Endometrial microvascular endothelial cells (primary cell): ENCODE data around the gene HPSE2. TPM values are rescaled to one million over a fixed set of nuclear protein-coding genes. Genes with fewer than 3 reads are reported as not detected.

Experiments
- in situ Hi-C: cut with HindIII; loops from 2 replicates; pipeline ENCODE4 v1.10.0; 2017; ENCODE audit warnings: low sequenced_read_pairs, low pct_unique_long_range_greater_than_20kb; ENCODE audit errors: inconsistent ontology term
- total RNA-seq: library from RNA; depleted of rRNA; stranded (reverse); fragments of >200 nt; gene quantifications from one replicate; pipeline ENCODE4 v1.2.3, GENCODE V29; 2015; ENCODE audit errors: inconsistent ontology term

Gene HPSE2
- total RNA-seq, 1 donor from 2014 or later, result not detected

GRCh38 chr10:98892523-98892922 is 343.1 kb downstream of the HPSE2 start:
- in situ Hi-C loops, result no loop called here

GRCh38 chr10:98886686-98887085 is 349.0 kb downstream of the HPSE2 start:
- in situ Hi-C loops, result no loop called here

GRCh38 chr10:98885378-98885777 is 350.3 kb downstream of the HPSE2 start:
- in situ Hi-C loops, result no loop called here

DNA sequence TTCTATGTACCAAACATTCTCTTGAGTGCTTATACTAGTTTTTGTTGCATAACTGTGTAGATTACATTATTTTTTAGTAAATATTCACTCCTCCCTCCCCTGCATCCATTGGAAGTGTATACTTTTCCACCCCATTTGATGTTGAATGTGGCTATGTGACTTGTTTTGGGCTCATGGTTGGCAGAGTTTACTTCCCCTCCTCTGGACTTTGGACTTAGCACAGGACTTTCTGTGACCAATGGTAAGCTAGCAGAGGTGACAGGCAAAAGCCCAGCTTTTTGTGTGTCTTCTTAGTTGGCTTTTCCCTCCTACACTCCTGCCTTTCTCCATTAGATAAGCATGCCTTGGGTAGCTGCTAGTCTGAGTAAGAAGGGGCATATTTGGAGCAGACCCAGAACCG is 353.9 kb downstream of the HPSE2 start:
- in situ Hi-C loops, result no loop called here

DNA sequence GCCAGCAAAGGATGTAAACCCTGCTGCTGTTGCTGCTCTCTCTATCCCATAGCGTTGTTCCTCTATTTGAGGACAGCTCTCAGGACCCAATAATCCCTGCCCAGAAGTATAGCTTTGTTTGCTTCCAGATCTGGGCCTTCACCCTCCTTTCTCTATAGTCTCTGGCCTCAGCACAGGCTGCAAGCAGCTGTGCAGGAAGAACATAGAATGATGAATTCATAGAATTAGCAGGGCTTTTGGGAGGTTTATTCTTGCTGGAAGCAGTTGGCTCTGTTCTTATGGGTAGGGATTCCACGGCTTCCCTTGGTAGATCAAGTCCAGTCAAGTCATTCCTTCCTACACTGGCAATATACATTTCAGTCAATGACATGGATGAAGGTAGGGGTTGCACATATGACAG is 354.7 kb downstream of the HPSE2 start:
- in situ Hi-C loops, result no loop called here

DNA sequence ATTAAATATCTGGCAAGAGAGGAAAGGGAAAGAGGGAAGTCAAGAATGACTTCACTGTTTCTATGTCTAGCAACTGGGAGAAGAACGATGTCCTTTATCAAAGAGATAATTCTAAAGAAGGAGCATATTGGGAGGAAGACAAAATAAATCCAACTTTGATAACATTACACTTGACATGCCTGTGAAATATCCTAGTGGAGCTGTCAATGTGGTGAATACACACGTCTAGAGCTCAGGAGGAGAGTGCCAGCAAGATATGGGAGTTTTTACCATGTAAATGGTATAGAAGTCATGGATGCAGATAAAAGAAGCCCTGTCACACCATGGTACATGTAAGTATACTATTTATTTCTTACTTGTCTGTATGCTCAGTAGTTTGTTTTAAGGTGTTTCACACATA is 356.7 kb downstream of the HPSE2 start:
- in situ Hi-C loops, result no loop called here

GRCh38 chr10:98878418-98878817 is 357.2 kb downstream of the HPSE2 start:
- in situ Hi-C loops, result no loop called here

DNA sequence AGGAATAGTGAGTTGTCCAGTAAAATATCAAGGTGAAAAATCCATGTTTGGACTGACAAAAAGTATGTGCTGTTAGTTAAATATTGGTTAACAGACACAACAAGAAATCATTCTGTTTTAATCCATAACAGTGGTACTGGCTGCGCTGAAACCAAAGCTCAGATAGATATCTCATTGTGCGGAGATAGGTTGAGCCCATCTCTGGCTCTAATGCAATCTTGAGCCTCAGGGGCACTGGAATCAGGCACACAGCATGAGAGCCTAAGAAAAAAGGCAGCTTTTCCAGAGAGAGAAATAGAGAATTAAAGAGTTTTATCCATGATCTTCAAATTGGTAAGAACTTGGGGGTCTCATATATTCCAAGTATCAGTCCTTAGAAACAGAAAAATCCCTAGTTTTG is 373.7 kb downstream of the HPSE2 start:
- in situ Hi-C loops, result no loop called here

DNA sequence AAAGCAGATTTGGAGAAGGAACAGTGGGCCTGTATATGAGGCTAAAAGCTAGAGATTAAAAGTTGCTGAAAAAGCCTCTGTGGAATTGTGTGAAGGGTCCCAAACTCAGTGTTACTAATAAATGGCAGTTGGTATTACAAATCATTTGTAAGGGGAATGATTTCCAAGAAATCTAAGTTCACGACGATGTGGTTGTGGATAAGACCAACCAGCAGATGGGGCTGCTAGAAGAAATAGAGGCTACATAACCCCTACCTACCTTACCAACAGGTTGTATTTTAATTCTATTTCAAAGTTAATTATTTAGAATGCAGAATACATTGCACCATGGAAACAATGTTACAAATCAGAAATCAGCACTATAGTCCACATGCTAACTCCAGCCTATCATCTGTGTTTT is 377.1 kb downstream of the HPSE2 start:
- in situ Hi-C loops, result no loop called here

DNA sequence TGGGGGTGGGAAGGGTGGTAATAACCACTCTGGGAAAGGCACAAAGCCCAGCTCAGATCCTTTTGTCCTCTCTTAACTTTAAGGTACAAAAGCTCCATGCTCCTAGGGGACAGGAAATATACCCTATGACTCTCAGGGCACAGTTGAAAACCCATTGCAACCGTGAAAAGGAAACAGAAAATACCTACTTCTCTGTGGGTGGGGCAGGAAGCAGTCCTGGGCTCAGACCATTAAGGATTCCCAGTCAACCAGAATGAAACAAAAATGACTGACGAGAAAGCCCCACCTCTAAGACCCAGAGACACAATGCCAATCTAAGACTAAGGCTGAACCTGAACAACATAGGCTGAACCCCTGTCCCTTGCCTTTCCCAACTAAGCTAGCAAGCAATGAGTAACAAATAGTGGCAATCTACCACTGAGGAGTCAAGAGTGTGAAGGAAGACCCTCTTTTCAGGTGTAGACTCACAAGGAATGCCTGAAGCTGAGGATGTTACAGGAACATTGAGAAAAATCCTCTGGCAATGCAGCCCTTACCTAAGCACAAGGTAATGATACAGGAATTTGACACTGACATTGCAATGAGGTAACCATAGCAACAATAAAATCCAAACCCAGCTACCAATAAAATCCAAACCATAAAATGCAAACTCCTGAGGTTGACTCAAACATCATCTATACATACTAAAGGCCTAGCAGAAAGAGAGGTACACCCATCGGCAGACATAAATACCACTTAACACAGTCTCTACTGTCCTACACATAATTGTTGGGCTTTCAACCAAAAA is 380.1 kb downstream of the HPSE2 start:
- in situ Hi-C loops, result no loop called here

- in situ Hi-C loops, result no loop called here
Observed at GRCh38 chr10:98852686-98853085, 383.0 kb downstream of the HPSE2 start.

GRCh38 chr10:98848361-98848760 is 387.3 kb downstream of the HPSE2 start:
- in situ Hi-C loops, result no loop called here

DNA sequence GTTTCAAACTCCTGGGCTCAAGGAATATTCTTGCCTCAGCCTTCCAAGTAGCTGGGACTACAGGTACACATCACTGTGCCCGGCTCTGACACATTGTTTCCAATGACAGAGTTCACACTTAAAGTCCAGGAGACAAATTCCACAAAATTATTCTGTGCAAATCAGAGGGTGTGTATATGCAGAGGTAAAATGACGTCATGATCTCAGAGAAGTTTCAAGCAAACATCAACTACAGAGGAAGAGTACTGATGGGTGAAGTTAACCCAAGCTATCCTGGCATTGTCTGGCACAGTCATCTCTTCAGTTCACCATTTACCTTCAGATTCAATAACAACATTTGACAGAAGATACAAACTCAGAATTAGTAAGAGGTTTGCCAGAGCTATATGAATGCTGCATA is 388.9 kb downstream of the HPSE2 start:
- in situ Hi-C loops, result no loop called here

DNA sequence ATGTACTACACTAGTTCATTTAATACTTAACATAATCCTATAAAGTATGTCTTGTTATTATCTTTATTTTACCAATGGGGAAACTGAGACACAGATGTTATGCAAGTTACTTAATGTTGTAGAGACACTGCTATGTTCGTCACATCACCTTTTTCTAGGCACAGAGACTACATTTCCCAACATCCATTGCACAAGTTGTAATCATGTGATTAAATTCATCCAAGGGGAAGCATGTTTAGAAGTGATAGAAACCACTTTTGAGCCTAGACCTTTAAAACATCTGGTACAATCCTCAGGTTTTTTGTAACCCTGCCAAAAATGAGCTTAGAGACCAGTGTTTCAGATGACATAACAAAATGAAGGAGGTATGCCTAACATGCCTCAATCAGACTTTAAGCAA is 402.1 kb downstream of the HPSE2 start:
- in situ Hi-C loops, result no loop called here

DNA sequence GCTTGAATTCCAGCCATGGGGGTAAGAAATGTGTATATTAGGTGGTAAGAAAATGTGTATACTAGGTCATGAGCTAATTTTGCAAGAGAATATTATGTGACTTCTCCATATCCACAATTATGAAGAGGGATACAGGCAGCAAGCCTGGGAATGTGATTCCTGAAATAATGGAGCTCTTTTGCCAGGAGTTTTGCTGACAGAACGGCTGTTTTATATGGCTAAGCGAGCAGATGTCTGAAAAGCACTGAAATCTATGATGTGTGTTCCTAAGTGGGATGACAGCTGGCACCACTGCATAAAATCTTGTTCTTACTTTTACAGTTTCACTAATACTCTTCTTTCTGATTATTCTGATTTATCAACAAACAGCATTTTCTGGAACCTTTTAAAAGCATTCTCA is 402.9 kb downstream of the HPSE2 start:
- in situ Hi-C loops, result no loop called here

- in situ Hi-C loops, result no loop called here
Observed at GRCh38 chr10:98832196-98832595, 403.5 kb downstream of the HPSE2 start.

DNA sequence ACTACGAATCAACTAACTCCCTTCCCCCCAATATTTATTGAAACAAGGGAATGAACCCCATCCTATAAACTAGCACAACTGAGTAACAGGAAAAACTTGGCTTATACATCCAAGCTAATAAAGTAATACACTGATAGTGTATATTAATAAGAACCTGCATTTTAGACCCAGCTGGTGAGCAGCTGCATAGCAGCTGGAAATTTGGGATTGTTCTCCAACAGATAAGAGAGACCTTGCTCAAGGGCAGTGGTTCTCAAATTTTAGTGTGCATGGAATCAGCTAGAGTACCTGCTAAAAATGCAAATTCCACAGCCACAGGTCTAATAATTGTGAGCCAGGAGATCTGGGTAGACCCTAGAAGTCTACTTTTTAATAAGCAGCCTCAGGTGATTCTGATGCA is 404.3 kb downstream of the HPSE2 start:
- in situ Hi-C loops, result no loop called here

- in situ Hi-C loops, result no loop called here
Observed at GRCh38 chr10:98825741-98826140, 409.9 kb downstream of the HPSE2 start.

GRCh38 chr10:98817396-98817795 is 418.3 kb downstream of the HPSE2 start:
- in situ Hi-C loops, result no loop called here

GRCh38 chr10:98815039-98815885 is 420.4 kb downstream of the HPSE2 start:
- in situ Hi-C loops, result no loop called here
